ENCODE results near the gene ZCWPW1.

ZCWPW1 gene, protein sequence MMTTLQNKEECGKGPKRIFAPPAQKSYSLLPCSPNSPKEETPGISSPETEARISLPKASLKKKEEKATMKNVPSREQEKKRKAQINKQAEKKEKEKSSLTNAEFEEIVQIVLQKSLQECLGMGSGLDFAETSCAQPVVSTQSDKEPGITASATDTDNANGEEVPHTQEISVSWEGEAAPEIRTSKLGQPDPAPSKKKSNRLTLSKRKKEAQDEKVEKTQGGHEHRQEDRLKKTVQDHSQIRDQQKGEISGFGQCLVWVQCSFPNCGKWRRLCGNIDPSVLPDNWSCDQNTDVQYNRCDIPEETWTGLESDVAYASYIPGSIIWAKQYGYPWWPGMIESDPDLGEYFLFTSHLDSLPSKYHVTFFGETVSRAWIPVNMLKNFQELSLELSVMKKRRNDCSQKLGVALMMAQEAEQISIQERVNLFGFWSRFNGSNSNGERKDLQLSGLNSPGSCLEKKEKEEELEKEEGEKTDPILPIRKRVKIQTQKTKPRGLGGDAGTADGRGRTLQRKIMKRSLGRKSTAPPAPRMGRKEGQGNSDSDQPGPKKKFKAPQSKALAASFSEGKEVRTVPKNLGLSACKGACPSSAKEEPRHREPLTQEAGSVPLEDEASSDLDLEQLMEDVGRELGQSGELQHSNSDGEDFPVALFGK

DNA sequence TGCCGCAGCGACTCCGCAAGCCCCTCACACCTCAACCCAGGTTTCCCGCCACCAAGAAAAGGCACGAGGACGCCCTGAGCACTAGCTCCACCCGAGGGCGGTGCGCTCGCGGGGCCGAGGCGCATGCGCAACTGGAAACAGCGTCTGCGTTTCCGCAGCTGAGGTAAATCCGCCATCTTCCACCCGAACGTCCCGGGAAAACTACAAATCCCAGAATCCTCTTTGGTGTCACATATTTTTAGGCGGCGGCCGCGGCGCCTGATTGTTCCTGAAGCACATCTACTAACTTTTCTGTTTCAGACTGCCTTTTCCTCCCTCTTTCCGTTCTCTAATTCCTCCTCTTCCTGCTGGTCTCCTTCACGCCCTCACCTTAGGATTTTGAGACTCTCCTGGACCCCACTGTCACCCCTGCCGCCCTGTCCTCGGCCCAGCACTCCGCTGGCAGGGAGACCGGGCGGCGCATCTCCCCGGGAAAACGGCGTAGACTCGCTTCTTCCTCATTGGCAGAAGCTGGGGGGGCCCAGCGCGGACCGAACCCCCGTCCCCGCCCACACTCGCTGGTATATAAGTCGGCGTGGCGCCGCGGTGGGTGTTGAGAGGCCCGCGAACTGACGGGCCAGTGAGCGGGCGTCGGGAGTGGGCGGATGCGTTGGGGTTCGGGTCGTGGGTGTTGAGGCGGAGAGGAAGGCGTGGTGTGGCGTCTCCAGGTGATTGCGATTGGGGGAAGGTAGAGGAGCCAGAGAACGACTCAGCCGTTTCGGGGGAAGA, at the start of gene ZCWPW1:
ZCWPW1 (minus strand) TSS at position 505 of the 768 bp plus-strand sequence. CDS start 8,054 bp downstream, outside the sequence.
- peak; percentile 92 to 98 (median 95) for DNase-seq (ENCODE audit: low read depth in 3 of 3)

- no peak for DNase-seq (ENCODE audit: low read depth in 3 of 3)
These were observed 49.4 kb upstream of the ZCWPW1 start for GRCh38 chr7:100477871-100478267.

- DNase-seq (ENCODE audit: low read depth in 3 of 3), result peak in 1 of 3 experiments; percentile 44
These were observed 48.7 kb upstream of the ZCWPW1 start for GRCh38 chr7:100476903-100477870.

DNA sequence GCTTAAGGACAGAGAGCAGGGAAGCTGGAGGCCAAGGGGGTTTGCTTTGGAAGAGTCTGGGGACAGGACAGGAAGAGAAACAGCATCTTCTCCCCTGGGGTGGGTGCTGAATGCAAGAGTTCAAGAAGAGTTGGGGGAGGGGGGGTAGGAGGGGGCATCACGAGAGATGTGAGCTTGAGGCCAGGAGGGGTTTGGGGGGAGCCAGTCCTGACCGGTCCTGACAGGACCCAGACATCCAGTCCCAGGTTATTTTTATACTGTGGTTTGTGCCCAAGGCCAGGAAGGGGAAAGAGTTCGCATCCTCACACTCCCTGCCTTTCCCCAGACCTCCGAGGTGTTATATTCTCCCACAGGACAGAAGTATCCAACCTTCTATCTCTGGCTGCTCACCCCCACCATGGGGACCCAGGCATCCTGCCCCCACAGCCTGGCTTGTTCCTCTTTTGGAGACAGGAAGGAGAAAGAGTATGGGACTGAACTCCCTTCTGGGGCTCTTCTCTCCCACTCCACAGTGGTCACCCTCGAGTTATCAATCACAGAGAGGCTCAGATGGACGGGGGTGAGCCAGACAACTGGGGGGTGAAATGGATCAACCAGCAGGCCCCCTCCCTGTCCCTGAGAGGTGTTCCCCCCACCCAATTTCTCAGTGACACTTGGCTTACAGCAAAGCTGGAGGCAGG, 47.7 kb upstream of the ZCWPW1 start:
- DNase-seq (ENCODE audit: low read depth in 3 of 3), result no peak

- no peak for DNase-seq (ENCODE audit: low read depth in 3 of 3)
These were observed 47.0 kb upstream of the ZCWPW1 start for GRCh38 chr7:100475549-100475948.

DNA sequence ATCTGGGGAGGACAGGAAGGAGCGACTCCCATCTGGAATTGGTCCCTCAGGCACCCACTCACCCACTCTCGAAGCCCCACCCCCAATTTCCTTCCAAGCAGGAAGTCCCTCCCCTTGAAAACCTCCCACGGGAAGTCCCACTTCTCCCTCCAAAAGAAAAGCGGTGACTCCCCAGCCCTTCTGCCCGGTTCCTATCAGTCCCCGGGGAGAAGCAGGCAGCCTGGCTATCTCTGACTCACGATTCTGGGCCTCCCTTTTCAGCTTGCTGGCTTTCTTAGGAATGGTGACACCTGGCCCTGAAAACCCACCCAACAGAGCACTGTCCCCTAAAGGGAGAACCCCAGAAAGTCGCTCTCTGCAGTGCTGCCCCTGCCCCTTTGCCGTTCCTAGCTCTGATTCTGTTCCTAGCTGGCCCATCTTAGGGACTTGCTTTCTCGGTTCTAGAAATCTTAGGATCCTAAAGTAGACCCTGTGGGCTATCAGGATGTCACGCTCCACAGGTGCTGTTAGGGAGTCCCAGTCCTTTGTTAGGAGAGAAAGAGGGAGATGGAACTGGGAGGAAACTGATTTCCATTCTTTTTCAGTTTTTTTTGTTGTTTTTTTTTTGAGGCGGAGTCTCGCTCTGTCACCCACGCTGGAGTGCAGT, 44.5 kb upstream of the ZCWPW1 start:
- DNase-seq (ENCODE audit: low read depth in 3 of 3), result no peak

GRCh38 chr7:100472121-100472851, 43.8 kb upstream of the ZCWPW1 start:
- DNase-seq (ENCODE audit: low read depth in 3 of 3), result no peak

- DNase-seq (ENCODE audit: low read depth in 3 of 3), result no peak
These were observed 42.5 kb upstream of the ZCWPW1 start for GRCh38 chr7:100471021-100471420.

DNA sequence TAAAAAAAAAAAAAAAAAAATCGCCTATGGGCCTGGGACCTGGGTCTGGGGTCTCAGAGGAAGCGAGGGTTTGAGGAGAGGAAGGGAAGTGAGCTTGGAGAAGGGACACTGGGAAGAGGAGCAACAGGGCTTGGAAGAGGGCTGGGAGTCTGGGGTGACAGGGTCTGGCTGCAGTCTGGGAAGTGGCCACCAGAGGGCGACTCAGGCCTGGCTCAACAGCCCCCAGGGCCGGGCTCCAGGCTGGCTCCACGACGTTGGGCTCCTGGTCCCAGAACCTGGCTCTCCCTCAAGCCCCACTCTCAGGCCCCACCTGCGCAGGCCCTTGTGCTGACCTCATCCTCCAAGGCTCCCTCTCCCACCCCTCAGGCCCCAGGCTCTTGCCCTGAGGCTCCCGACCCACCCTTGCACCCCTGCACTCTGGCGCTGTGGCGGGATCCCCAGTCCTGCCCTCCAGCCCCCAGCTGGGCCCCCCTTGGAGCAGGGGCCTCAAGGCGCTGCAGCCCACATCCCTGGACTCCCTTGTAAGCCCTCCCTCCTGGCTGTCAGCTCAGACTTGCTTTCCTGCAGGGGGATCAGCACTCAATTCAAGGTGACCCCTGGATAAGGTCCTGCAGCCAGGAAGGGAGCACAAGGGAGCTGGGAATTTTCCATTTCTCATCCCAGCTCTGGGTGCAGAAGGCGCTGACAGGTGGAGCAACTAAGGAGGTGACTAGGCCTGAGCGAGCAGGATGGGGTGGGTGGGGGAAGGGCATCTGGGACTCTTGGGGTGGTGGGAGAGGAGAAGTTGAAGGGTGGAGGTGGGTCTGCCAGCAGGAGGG, 40.9 kb upstream of the ZCWPW1 start:
- DNase-seq (ENCODE audit: low read depth in 3 of 3), result peak; percentile 72 to 83 (median 76)

DNA sequence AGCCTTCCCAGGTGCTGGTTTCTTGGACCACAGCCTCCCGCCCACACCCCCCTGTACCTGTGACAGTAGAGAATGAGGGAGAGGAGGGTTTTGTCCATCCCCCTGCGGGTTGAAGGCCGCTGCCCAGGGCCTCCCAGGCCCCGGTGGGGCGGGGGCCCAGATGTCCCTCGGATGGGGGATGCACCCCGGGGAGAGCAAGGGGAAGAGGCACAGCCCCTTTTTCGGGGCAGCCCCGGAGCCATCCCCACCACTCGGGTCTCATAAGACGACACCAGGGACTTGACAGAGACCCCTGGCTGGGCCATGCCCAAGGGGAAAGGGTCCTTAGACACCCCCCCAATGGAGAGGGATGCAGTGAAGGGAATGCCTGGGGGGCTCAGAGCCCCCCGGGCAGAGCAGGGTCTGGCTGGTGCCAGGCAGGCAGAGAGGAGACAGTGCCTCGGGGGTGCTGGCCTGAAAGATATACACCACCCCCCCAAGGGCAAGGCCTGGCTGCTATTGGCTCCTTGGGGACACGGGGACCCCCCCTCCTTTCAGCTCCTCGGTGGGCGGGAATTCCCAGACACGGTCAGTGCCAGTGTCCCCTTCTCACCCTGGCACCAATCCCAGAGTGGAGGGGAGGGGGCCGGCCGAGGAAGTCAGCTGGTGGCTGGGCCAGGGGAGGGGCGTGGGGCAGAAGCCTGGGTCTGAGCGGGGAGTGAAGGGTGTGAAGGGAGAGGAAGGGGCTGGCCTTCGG, 39.3 kb upstream of the ZCWPW1 start:
- DNase-seq (ENCODE audit: low read depth in 3 of 3), result no peak

DNA sequence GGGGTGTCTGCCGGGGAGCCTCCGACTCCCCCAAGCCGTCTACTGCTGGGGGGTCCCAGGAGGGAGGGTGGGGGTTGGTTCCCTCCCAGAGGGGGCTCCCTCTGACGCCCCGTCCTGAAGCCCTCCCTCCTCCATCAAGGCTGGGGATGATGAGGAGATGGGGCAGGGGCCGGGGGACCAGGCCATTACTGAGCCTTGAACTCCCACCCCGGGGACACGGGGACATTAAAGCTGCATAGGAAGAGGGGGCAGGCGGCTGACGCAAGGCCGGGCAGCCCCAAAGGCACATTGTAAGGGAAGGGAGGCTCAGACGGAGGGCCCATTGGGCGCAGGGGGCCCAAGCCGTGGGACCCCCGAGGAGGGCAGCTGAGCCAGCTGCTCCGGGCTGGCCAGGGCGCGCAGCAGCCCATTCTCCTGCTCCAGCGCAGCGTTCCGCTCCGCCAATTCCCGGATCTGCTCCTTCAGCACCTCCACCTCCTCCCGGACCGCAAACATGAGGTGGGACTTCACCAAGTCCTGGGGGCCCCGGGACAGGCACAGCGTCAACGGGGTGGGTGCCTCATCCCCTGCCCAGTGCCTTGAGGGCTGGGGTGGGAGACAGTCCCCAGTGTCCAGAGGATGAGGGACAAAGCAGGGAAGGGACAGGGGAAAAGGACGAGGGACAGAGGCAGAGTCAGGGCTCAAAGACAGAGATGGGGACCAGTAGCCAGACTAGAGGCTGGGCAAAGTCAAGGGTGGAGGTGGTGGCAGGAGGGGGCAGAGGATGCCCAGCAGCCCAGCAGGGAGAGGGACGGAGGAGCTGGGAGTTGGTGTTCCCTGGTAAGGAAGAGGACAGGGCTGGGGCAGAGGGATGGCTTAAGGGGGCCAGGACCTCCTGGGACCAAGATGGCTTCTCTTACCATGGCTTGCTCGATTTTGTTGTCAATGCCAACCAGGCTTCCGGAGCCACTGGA, 38.4 kb upstream of the ZCWPW1 start:
- DNase-seq (ENCODE audit: low read depth in 3 of 3), result no peak

GRCh38 chr7:100465702-100466311, 37.3 kb upstream of the ZCWPW1 start:
- DNase-seq (ENCODE audit: low read depth in 3 of 3), result no peak

DNA sequence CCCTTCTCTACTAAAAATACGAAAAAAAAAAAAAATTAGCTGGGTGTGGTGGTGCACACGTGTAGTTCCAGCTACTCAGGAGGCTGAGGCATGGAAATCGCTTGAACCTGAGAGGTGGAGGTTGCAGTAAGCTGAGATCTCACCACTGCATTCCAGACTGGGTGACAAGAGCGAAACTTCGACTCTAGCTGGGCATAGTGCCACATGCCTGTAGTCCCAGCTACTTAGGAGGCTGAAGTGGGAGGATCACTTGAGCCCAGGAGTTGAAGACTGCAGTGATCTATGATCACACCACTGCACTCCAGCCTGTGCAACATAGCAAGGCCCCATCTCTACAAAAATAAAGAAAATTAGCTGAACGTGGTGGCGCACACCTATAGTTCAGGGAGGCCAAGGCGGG, 36.8 kb upstream of the ZCWPW1 start:
- DNase-seq (ENCODE audit: low read depth in 3 of 3), result no peak

DNA sequence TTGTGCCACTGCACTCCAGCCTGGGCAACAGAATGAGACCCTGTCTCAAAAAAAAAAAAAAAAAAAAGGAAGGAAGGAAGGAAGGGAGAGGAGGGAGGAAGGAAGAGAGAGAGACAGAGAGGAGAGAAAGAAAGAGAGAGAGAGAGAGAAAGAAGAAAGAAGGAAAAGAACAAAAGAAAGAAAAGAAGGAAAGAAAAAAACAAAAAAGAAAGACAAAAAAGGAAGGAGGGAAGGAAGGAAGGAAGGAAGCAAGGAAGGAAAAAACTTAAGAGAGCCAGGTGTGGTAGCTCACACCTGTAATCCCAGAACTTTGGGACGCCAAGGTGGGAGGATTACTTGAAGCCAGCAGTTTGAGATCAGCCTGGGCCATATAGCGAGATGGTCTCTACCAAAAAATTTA, 36.3 kb upstream of the ZCWPW1 start:
- DNase-seq (ENCODE audit: low read depth in 3 of 3), result no peak

DNA sequence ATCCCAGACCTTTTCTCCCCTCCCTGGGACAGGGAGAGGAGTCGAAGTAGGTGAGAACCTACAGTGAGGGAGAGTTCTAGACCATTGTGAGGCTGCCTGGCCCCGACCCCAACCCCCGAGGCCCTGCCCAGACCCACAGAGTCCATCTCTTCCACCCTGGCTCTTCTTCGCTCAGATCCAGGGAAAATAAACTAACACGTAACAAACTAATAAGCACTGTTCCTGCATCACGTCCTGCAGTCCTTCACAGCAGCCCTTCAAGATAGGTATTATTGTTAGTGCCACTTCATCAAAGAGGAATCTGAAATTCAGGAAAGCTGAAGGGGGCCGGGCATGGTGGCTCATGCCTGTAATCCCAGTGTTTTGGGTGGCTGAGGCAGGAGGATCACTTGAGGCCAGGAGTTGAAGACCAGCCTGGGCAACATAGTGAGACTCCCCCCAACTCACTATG, 35.7 kb upstream of the ZCWPW1 start, which contains the start of gene SPACDR:
SPACDR (minus strand) TSS at position 51 of the 451 bp plus-strand sequence. CDS start 235 bp downstream, outside the sequence.
- DNase-seq (ENCODE audit: low read depth in 3 of 3), result no peak

DNA sequence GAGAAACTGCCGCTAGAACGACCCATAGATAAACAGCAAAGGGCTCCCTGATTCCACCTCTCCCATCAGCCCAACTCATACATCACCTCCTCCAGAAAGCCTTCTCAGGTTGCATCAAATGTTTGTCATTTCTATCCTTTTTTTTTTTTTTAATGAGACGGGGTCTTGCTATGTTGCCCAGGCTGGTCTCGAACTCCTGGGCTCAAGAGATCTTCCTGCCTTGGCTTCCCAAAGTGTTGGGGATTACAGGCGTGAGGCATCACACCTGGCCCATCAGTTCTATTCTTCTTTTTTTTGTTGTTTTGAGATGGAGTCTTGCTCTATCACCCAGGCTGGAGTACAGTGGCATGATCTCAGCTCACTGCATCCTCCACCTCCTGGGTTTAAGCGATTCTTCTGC, 28.5 kb upstream of the ZCWPW1 start:
- no peak for DNase-seq (ENCODE audit: low read depth in 3 of 3)
